DMS 273 (cell line): ENCODE measurements around the gene NIN.

Source experiments
- DNase-seq: peaks from one replicate; lab custom pipeline; 2025; ENCODE audit not compliant: unreplicated experiment; lab: John Stamatoyannopoulos, UW

The NIN gene

GRCh38 chr14:50830932-50831725, at the start of gene NIN:
NIN (minus strand) TSS chr14:50831162; CDS start chr14:50822056, 9,106 bp downstream.
- peak; percentile 92 for DNase-seq

- DNase-seq, result no peak
These were observed 44.6 kb upstream of the NIN start for GRCh38 chr14:50875359-50876070.

GRCh38 chr14:50874757-50875156, 43.8 kb upstream of the NIN start:
- no peak for DNase-seq

- peak; percentile 13 for DNase-seq
These were observed 41.2 kb upstream of the NIN start, which contains the start of gene ABHD12B for GRCh38 chr14:50871914-50872732. ABHD12B (plus strand) TSS chr14:50872053; CDS start chr14:50872175, 122 bp downstream.

- DNase-seq, result no peak
These were observed 40.3 kb upstream of the NIN start for GRCh38 chr14:50871228-50871627.

GRCh38 chr14:50865391-50866076, 34.6 kb upstream of the NIN start:
- no peak for DNase-seq

- DNase-seq, result no peak
These were observed 34.0 kb upstream of the NIN start for GRCh38 chr14:50864946-50865345.

GRCh38 chr14:50864237-50864636, 33.3 kb upstream of the NIN start:
- DNase-seq, result no peak

- no peak for DNase-seq
These were observed 31.1 kb upstream of the NIN start for GRCh38 chr14:50862036-50862570.

- peak; percentile 92 for DNase-seq
These were observed 29.6 kb upstream of the NIN start for GRCh38 chr14:50860478-50861086.

- DNase-seq, result no peak
These were observed 28.3 kb upstream of the NIN start for GRCh38 chr14:50859296-50859624.

GRCh38 chr14:50856660-50857059, 25.7 kb upstream of the NIN start:
- DNase-seq, result no peak

GRCh38 chr14:50855558-50855957, 24.6 kb upstream of the NIN start:
- no peak for DNase-seq

- DNase-seq, result no peak
These were observed 23.6 kb upstream of the NIN start for GRCh38 chr14:50854521-50854920.

- DNase-seq, result no peak
These were observed 22.9 kb upstream of the NIN start for GRCh38 chr14:50853891-50854290.

- DNase-seq, result no peak
These were observed 15.4 kb upstream of the NIN start for GRCh38 chr14:50846226-50846880.

GRCh38 chr14:50845166-50845565, 14.2 kb upstream of the NIN start:
- no peak for DNase-seq

- no peak for DNase-seq
These were observed 13.4 kb upstream of the NIN start for GRCh38 chr14:50844391-50844790.

- DNase-seq, result peak; percentile 26
These were observed 8.7 kb upstream of the NIN start for GRCh38 chr14:50839691-50840090.

GRCh38 chr14:50839048-50839447, 8.1 kb upstream of the NIN start:
- DNase-seq, result no peak
